Activated CD4-positive, alpha-beta T cell treated with anti-CD3 and anti-CD28 coated beads for 36 hours (primary cell): Measurements from ENCODE around the gene AGA. TPM values are rescaled to one million over a fixed set of nuclear protein-coding genes. Genes with fewer than 3 reads are reported as not detected.
A peak's percentile ranks its signal among the peaks of the same experiment; 100 is the strongest.

Experiments used
- ATAC-seq: fragments of 200-7000 bp; cut with Tn5 transposase; one replicate; pipeline ENCODE4 v1.10.0; 2021; ENCODE audit warnings: mild to moderate bottlenecking, moderate library complexity
- CTCF ChIA-PET: fragments of 350-600 bp; sonication (Branson Sonifier 250); formaldehyde crosslinking; loops from one replicate; lab custom pipeline; 2021; ENCODE audit warnings: antibody characterized with exemption; lab: Charles Lee
- POLR2A ChIA-PET: fragments of 350-600 bp; sonication (Branson Sonifier 250); formaldehyde crosslinking; loops from one replicate; lab custom pipeline; 2021; ENCODE audit warnings: antibody characterized with exemption, inconsistent platforms; lab: Charles Lee
- DNase-seq: peaks from one replicate; pipeline ENCODE4 v3.0.0-alpha.2; 2020
- H3K27ac Mint-ChIP-seq: one replicate; pipeline ENCODE4 v1.8.0; 2021; ENCODE audit warnings: mixed read lengths
- H3K27me3 Mint-ChIP-seq: one replicate; pipeline ENCODE4 v1.8.0; 2021; ENCODE audit warnings: mixed read lengths
- H3K36me3 Mint-ChIP-seq: one replicate; pipeline ENCODE4 v1.8.0; 2021; ENCODE audit warnings: low read depth, mixed read lengths
- H3K4me1 Mint-ChIP-seq: one replicate; pipeline ENCODE4 v1.8.0; 2021; ENCODE audit warnings: mixed read lengths
- H3K4me3 Mint-ChIP-seq: one replicate; pipeline ENCODE4 v1.8.0; 2021; ENCODE audit warnings: mild to moderate bottlenecking, moderate library complexity, mixed read lengths
- H3K9me3 Mint-ChIP-seq: one replicate; pipeline ENCODE4 v1.8.0; 2021; ENCODE audit warnings: low read depth, mixed read lengths
- intact Hi-C, 2 experiments: fragments of 100-400 bp; cut with DNase I in 1 of 2; cut with micrococcal nuclease in 1 of 2; formaldehyde crosslinking; loops; one replicate each; pipeline versions ENCODE4 v1.14.2 to v1.15.1; 2022 to 2024; cut with DNase I, micrococcal nuclease
- total RNA-seq, 2 experiments: library from RNA; stranded (reverse); gene quantifications; one replicate each; pipeline ENCODE4 v1.2.3, GENCODE V29; 2021

AGA gene
- total RNA-seq, 2 experiments from 2014 or later: 20.8 to 27.7 TPM

DNA sequence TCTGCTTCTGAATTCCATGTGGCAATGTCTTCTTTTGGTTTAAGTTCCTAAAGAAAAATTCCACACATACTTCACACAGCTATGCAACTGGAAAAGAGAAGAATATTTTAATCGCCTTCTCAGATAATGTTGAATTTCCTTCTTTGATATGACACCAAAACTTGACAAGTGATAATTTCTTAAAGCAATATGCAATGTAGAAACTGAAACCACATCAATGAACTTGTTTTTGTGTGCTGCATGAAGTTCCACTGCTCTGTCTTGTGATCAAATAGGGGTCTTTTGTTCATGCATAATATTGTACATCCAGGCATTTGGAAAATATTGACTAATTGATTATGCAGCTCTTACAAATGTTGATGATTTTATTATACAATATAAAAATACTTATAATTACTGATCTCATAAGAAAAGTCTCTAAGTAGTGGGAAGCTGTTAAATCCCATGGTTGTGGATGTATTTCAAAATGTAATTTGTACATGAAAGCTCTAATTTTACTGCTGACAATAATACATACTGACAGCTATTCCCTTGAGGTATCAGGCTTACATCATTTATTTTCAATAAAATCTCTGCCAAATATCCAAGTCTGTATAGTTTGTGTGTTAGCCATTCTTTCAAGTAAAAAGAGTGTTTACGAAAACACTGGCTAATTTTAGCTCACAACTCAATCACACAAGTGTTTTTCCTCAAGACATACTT lies 56.5 kb downstream of the AGA start:
- intact Hi-C loops: no loop called here
- ATAC-seq (no peak), DNase-seq (no peak)
- Mint-ChIP-seq H3K36me3 (no peaks in the 10 kb centered on the region), H3K27me3 (no peaks in the 10 kb centered on the region), H3K4me1 (peaks cover 2% of the 10 kb centered on the region), H3K4me3 (no peak overlapping the region), H3K9me3 (no peaks in the 10 kb centered on the region), H3K27ac (no peak overlapping the region)
- ChIA-PET CTCF (interaction anchor here (1.1 kb wide), 1 partner anchor 21 kb away, joined by 3 read pairs; no protein-coding TSS in a partner anchor), POLR2A (no interaction called here)

DNA sequence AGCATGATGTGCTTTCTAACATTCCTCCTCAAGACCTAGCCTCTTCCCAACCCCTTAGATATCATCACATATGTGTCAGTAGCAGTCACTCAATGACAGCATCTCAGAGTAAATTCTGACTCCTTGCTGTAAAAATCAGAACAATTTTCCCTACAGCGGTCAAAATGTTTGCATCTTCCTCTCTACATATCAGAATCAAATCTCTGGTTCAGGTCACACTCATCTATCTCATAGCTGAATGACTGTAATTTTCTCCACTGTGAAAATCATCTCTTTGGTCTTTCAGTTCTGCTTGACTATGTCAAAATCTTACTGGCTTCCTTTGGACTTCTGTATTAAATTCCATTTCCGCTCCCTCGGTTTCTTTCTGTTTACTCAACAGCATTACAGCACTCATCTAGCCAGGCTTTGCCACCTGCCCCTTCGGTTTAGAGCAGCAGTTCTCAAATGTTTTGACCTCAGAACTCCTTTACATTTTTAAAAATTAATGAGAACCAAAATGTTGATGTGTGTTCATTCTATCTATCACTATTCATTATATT lies 57.3 kb downstream of the AGA start:
- H3K9me3 Mint-ChIP-seq: no peaks in the 10 kb centered on the region
- POLR2A ChIA-PET: no interaction called here
- no peak overlapping the region for H3K4me3 Mint-ChIP-seq
- intact Hi-C loops: no loop called here
- CTCF ChIA-PET: interaction anchor here (1.1 kb wide), 1 partner anchor 21 kb away, joined by 3 read pairs; no protein-coding TSS in a partner anchor
- H3K27ac Mint-ChIP-seq: no peak overlapping the region
- DNase-seq (no peak), ATAC-seq (peak; percentile 26)
- no peaks in the 10 kb centered on the region for H3K27me3 Mint-ChIP-seq
- peaks cover 2% of the 10 kb centered on the region for H3K4me1 Mint-ChIP-seq
- no peaks in the 10 kb centered on the region for H3K36me3 Mint-ChIP-seq

DNA sequence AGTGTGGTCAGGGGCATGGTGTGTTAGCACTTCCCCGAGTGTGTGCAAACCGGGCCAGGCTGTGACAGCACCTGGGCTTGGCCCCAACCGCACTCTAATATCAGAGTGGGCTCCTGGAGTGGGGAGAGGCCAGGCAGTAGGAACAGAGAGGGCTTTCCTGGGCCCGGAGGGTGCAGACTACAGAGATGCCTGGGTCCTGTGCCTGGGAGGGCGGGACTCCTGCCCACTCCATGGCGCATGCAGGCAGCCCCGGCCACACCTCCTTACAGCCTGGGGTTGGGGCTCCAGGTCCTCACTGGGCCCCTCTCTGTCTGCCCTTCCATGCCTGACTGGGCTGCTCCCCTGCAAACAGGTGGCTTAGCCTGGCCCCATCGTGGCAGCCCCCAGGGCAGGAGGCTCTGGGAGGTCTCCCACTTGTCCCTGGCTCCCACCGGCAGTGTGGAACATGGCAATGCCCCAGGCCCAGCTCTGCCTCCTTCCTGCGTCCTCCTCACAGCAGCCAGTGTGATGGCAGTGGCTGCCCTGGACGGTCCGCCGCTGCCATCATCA lies 60.4 kb downstream of the AGA start:
- DNase-seq (no peak), ATAC-seq (no peak)
- no peak overlapping the region for H3K4me3 Mint-ChIP-seq
- H3K36me3 Mint-ChIP-seq: no peaks in the 10 kb centered on the region
- peaks cover 2% of the 10 kb centered on the region for H3K4me1 Mint-ChIP-seq
- ChIA-PET CTCF (interaction anchor here (1.5 kb wide), 1 partner anchor 131 kb away, joined by 4 read pairs; no protein-coding TSS in a partner anchor), POLR2A (no interaction called here)
- no peak overlapping the region for H3K27ac Mint-ChIP-seq
- H3K9me3 Mint-ChIP-seq: no peaks in the 10 kb centered on the region
- no peaks in the 10 kb centered on the region for H3K27me3 Mint-ChIP-seq
- intact Hi-C loops: no loop called here

Other genes starting within 250 kb of the AGA start
- 10 to 100 TPM; 18.1 to 18.6 TPM for gene NEIL3, start 132.6 kb downstream of the AGA start, total RNA-seq